H54 (cell line): ENCODE results near the gene FLNC.
A peak's percentile ranks its signal among the peaks of the same experiment; 100 is the strongest.

Experiments used
- DNase-seq: peaks from one replicate; pipeline ENCODE4 v3.0.0; 2011; ENCODE audit warnings: low spot score, mixed read lengths; ENCODE audit not compliant: insufficient read length
- FAIRE-seq: peaks from 3 replicates; lab custom pipeline; 2011; peaks lifted over from hg19 to GRCh38; lab: Jason Lieb, UNC
- POLR2A ChIP-seq: IDR thresholded peaks from 2 replicates; pipeline ENCODE4 v1.6.1; 2011; ENCODE audit warnings: low read depth, mild to moderate bottlenecking, low read length

FLNC gene

GRCh38 chr7:128883622-128884448, 53.6 kb downstream of the FLNC start:
- no peak for TF ChIP-seq POLR2A
- FAIRE-seq (no peak), DNase-seq (peak; percentile 97)

GRCh38 chr7:128884561-128885369, 54.6 kb downstream of the FLNC start:
- no peak for FAIRE-seq

GRCh38 chr7:128885370-128886187, 55.4 kb downstream of the FLNC start:
- TF ChIP-seq POLR2A: no peak
- FAIRE-seq (no peak), DNase-seq (no peak)

More at GRCh38 chr7:128884561-128885369, 54.6 kb downstream of the FLNC start:
- no peak for DNase-seq
- TF ChIP-seq POLR2A: no peak

GRCh38 chr7:128886391-128887168, 56.4 kb downstream of the FLNC start:
- DNase-seq (no peak), FAIRE-seq (no peak)
- no peak for TF ChIP-seq POLR2A

GRCh38 chr7:128887169-128888038, 57.2 kb downstream of the FLNC start:
- DNase-seq (no peak), FAIRE-seq (no peak)
- TF ChIP-seq POLR2A: no peak

- DNase-seq (no peak), FAIRE-seq (no peak)
- no peak for TF ChIP-seq POLR2A
These were observed 58.0 kb downstream of the FLNC start for GRCh38 chr7:128888039-128888755.

GRCh38 chr7:128888756-128889095, 58.5 kb downstream of the FLNC start:
- no peak for TF ChIP-seq POLR2A
- no peak for DNase-seq
- FAIRE-seq: no peak

- TF ChIP-seq POLR2A: no peak
- DNase-seq (no peak), FAIRE-seq (no peak)
These were observed 58.9 kb downstream of the FLNC start for GRCh38 chr7:128889121-128889520.

GRCh38 chr7:128890306-128891109, 60.3 kb downstream of the FLNC start:
- FAIRE-seq (no peak), DNase-seq (no peak)
- peak; percentile 38; the same call in 1 of the 2 replicates for TF ChIP-seq POLR2A

GRCh38 chr7:128891110-128891941, 61.1 kb downstream of the FLNC start:
- FAIRE-seq: no peak
- no peak for DNase-seq
- no peak for TF ChIP-seq POLR2A
